ENCODE data around the gene KATNAL1.

Gene KATNAL1

DNA sequence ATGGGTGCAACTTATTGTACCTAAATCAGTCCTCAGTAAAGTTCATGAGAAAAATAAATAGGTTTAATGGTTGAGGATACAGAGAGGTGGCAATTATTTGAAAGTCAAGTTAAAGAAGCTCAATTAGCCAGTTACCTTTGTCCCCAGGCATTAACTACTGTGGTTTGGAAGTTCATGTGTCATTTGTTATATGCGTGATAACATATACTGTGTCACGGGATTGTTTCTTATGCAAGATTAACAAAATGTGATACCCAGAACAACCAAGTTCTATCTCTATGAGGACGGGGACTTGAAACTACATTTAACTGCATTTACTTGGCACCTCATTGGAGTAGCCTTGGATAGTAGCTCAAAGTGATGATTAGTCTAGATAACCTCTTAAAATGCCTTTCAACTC, 13.9 kb upstream of the KATNAL1 start:
- no peak for DNase-seq (ENCODE audit: low spot score)
- in situ Hi-C loops (cut with MboI; ENCODE audit: low pct_unique_long_range_greater_than_20kb, low sequenced_read_pairs, unreplicated experiment) = no loop called here
- TF ChIP-seq, protein P1, sequence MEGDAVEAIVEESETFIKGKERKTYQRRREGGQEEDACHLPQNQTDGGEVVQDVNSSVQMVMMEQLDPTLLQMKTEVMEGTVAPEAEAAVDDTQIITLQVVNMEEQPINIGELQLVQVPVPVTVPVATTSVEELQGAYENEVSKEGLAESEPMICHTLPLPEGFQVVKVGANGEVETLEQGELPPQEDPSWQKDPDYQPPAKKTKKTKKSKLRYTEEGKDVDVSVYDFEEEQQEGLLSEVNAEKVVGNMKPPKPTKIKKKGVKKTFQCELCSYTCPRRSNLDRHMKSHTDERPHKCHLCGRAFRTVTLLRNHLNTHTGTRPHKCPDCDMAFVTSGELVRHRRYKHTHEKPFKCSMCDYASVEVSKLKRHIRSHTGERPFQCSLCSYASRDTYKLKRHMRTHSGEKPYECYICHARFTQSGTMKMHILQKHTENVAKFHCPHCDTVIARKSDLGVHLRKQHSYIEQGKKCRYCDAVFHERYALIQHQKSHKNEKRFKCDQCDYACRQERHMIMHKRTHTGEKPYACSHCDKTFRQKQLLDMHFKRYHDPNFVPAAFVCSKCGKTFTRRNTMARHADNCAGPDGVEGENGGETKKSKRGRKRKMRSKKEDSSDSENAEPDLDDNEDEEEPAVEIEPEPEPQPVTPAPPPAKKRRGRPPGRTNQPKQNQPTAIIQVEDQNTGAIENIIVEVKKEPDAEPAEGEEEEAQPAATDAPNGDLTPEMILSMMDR (IDR thresholded peaks at IDR 0.05; ENCODE audit: extremely low read depth, insufficient read depth, missing control alignments) = no peak

GRCh38 chr13:30319655-30320054, 12.3 kb upstream of the KATNAL1 start:
- DNase-seq (ENCODE audit: low spot score) = no peak
- in situ Hi-C loops (cut with MboI; ENCODE audit: low pct_unique_long_range_greater_than_20kb, low sequenced_read_pairs, unreplicated experiment) = no loop called here
- TF ChIP-seq, protein P1 (IDR thresholded peaks at IDR 0.05; ENCODE audit: extremely low read depth, insufficient read depth, missing control alignments) = no peak

DNA sequence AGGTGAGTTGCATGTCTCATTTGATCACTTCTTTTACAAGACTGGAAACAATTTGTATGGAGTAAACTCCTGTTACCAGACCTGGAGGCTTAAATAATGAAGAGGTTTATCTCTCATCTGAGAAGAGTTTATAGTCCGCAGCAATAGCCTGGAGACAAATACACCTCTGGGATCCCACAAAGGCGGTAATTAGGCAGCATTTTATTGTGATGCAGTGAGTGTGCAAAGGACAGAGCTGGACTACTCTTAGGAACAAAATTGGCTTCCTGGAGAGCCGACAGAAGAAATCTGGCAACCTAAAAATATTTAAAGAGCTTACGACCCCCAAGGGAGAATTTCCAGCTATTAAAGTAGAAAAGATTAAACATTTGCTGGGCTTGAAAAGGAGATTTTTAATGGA, 11.8 kb upstream of the KATNAL1 start:
- no peak for DNase-seq (ENCODE audit: low spot score)
- TF ChIP-seq, protein P1 (IDR thresholded peaks at IDR 0.05; ENCODE audit: extremely low read depth, insufficient read depth, missing control alignments) = no peak
- in situ Hi-C loops (cut with MboI; ENCODE audit: low pct_unique_long_range_greater_than_20kb, low sequenced_read_pairs, unreplicated experiment) = no loop called here

DNA sequence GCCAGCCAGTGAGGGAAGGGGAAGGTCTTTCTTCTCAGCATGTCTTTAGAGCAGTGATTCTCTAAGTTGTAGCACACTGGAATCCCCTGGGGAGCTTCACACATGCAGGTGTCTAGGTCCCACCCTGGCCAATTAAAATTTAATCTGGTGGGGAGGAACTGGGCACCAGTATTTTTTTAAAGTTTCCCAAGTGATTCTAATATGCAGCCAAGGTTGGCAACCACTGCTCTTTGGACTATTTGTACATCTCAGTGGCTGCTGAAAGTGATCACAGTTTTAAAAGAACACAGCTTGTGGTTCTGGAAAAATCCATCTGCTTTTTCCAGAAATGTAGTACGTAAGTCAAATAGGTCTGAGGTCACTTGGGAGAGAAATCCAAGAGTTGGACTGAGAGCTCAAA, 10.7 kb upstream of the KATNAL1 start:
- no peak for DNase-seq (ENCODE audit: low spot score)
- in situ Hi-C loops (cut with MboI; ENCODE audit: low pct_unique_long_range_greater_than_20kb, low sequenced_read_pairs, unreplicated experiment) = no loop called here
- TF ChIP-seq, protein P1 (IDR thresholded peaks at IDR 0.05; ENCODE audit: extremely low read depth, insufficient read depth, missing control alignments) = no peak

- DNase-seq (ENCODE audit: low spot score) = no peak
- in situ Hi-C loops (cut with MboI; ENCODE audit: low pct_unique_long_range_greater_than_20kb, low sequenced_read_pairs, unreplicated experiment) = no loop called here
- TF ChIP-seq, protein P1 (IDR thresholded peaks at IDR 0.05; ENCODE audit: extremely low read depth, insufficient read depth, missing control alignments) = no peak
Measured at GRCh38 chr13:30314562-30314961, 7.2 kb upstream of the KATNAL1 start.

GRCh38 chr13:30314069-30314468, 6.7 kb upstream of the KATNAL1 start:
- in situ Hi-C loops (cut with MboI; ENCODE audit: low pct_unique_long_range_greater_than_20kb, low sequenced_read_pairs, unreplicated experiment) = no loop called here
- TF ChIP-seq, protein P1 (IDR thresholded peaks at IDR 0.05; ENCODE audit: extremely low read depth, insufficient read depth, missing control alignments) = no peak
- DNase-seq (ENCODE audit: low spot score) = no peak

- TF ChIP-seq, protein P1 (IDR thresholded peaks at IDR 0.05; ENCODE audit: extremely low read depth, insufficient read depth, missing control alignments) = no peak
- in situ Hi-C loops (cut with MboI; ENCODE audit: low pct_unique_long_range_greater_than_20kb, low sequenced_read_pairs, unreplicated experiment) = no loop called here
- DNase-seq (ENCODE audit: low spot score) = no peak
Measured at GRCh38 chr13:30313311-30313710, 6.0 kb upstream of the KATNAL1 start.
